Measurements from ENCODE around the gene SKIDA1.
"Not testable (repeated sequence)": the region's sequence is repeated elsewhere in the genome, so short reads cannot be mapped to it uniquely, and the experiment has no call there.

Gene SKIDA1

GRCh38 chr10:21525367-21526187 is at the start of gene SKIDA1:
Gene SKIDA1 (minus strand): TSS chr10:21525682. CDS start chr10:21517822, 7,860 bp downstream.
- DNase-seq: peak; percentile 58 to 65

GRCh38 chr10:21574514-21574913 is 49.0 kb upstream of the SKIDA1 start:
- DNase-seq: not testable (repeated sequence)

GRCh38 chr10:21572578-21572977 is 47.1 kb upstream of the SKIDA1 start:
- no peak for DNase-seq

- no peak for DNase-seq
These were observed 45.5 kb upstream of the SKIDA1 start for GRCh38 chr10:21570761-21571521.

GRCh38 chr10:21558984-21559383 is 33.5 kb upstream of the SKIDA1 start:
- not testable (repeated sequence) for DNase-seq

GRCh38 chr10:21556527-21556926 is 31.0 kb upstream of the SKIDA1 start:
- no peak for DNase-seq

GRCh38 chr10:21552638-21553037 is 27.2 kb upstream of the SKIDA1 start:
- DNase-seq: no peak

GRCh38 chr10:21547246-21547645 is 21.8 kb upstream of the SKIDA1 start:
- no peak for DNase-seq

- DNase-seq: not testable (repeated sequence)
These were observed 15.2 kb upstream of the SKIDA1 start for GRCh38 chr10:21540701-21541100.

- DNase-seq: no peak
These were observed 11.4 kb upstream of the SKIDA1 start for GRCh38 chr10:21536874-21537273.

- DNase-seq: not testable (repeated sequence)
These were observed 10.5 kb upstream of the SKIDA1 start for GRCh38 chr10:21535976-21536375.

GRCh38 chr10:21535494-21535965 is 10.0 kb upstream of the SKIDA1 start:
- no peak for DNase-seq

GRCh38 chr10:21534604-21535493 is 9.4 kb upstream of the SKIDA1 start:
- DNase-seq: peak; percentile 41 to 44

- no peak for DNase-seq
These were observed 8.8 kb upstream of the SKIDA1 start for GRCh38 chr10:21534280-21534586.

GRCh38 chr10:21533467-21534279 is 8.2 kb upstream of the SKIDA1 start, which contains the start of gene MLLT10:
Gene MLLT10 (plus strand): TSS chr10:21534232. CDS start chr10:21534645, 413 bp downstream.
- DNase-seq: peak; percentile 88 to 93

GRCh38 chr10:21532694-21533466 is 7.4 kb upstream of the SKIDA1 start:
- DNase-seq: no peak

- DNase-seq: no peak
These were observed 5.7 kb upstream of the SKIDA1 start for GRCh38 chr10:21531164-21531563.

- no peak for DNase-seq
These were observed 5.2 kb upstream of the SKIDA1 start for GRCh38 chr10:21530641-21531040.

GRCh38 chr10:21530168-21530567 is 4.7 kb upstream of the SKIDA1 start:
- DNase-seq: no peak

GRCh38 chr10:21529032-21529910 is 3.8 kb upstream of the SKIDA1 start:
- no peak for DNase-seq

Data from stimulated activated CD4-positive, alpha-beta T cell treated with anti-CD3 and anti-CD28 coated beads, Interleukin-4, amount 100 ng/mL, for 4 hours (primary cell).